ENCODE measurements around the gene ANTKMT.

The ANTKMT gene

DNA sequence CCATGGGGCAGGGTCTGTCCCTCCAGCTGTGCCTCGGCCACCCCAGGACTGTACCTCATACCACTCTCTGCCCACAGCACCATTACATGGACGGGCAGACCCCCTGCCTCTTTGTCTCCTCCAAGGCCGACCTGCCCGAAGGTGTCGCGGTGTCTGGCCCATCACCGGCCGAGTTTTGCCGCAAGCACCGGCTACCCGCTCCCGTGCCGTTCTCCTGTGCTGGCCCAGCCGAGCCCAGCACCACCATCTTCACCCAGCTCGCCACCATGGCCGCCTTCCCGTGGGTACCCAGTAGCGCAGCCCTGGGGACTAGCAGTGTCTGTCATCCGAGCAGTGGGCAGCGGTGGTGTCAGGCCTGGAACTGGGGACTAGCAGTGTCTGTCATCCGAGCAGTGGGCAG, 48.1 kb upstream of the ANTKMT start:
- Histone ChIP-seq H3K36me3 (ENCODE audit: low read length) (no peaks in the 10 kb centered on the region), H3K4me2 (ENCODE audit: low read depth, low read length, poor library complexity, severe bottlenecking) (no peak overlapping the region), H4K20me1 (ENCODE audit: low read depth, low read length) (no peaks in the 10 kb centered on the region), H3K79me2 (ENCODE audit: insufficient read depth, low read length) (peaks cover 8% of the 10 kb centered on the region; the same call in 1 of the 2 replicates), H3F3A (ENCODE audit: insufficient read depth) (no peaks in the 10 kb centered on the region), H3K9me3 (ENCODE audit: insufficient read depth, low read length) (no peaks in the 10 kb centered on the region), H3K4me3 (ENCODE audit: insufficient read depth, low read length, poor library complexity, severe bottlenecking) (no peak overlapping the region), H3K27me3 (ENCODE audit: low read length) (no peaks in the 10 kb centered on the region), H3K27ac (ENCODE audit: low read depth, low read length) (no peak overlapping the region), H3K9ac (ENCODE audit: low read length) (no peak overlapping the region), H3K9me2 (replicated peaks; ENCODE audit: insufficient read depth, low read length) (no peaks in the 10 kb centered on the region), H2AFZ (ENCODE audit: low read depth, low read length, severe bottlenecking) (no peak overlapping the region)
- TF ChIP-seq, protein P1, sequence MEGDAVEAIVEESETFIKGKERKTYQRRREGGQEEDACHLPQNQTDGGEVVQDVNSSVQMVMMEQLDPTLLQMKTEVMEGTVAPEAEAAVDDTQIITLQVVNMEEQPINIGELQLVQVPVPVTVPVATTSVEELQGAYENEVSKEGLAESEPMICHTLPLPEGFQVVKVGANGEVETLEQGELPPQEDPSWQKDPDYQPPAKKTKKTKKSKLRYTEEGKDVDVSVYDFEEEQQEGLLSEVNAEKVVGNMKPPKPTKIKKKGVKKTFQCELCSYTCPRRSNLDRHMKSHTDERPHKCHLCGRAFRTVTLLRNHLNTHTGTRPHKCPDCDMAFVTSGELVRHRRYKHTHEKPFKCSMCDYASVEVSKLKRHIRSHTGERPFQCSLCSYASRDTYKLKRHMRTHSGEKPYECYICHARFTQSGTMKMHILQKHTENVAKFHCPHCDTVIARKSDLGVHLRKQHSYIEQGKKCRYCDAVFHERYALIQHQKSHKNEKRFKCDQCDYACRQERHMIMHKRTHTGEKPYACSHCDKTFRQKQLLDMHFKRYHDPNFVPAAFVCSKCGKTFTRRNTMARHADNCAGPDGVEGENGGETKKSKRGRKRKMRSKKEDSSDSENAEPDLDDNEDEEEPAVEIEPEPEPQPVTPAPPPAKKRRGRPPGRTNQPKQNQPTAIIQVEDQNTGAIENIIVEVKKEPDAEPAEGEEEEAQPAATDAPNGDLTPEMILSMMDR (IDR thresholded peaks at IDR 0.05; ENCODE audit: insufficient read depth, low read length, poor library complexity, severe bottlenecking): no peak
- TF ChIP-seq EZH2phosphoT487 (conservative IDR thresholded peaks at IDR 0.05; ENCODE audit: low read length): no peak

DNA sequence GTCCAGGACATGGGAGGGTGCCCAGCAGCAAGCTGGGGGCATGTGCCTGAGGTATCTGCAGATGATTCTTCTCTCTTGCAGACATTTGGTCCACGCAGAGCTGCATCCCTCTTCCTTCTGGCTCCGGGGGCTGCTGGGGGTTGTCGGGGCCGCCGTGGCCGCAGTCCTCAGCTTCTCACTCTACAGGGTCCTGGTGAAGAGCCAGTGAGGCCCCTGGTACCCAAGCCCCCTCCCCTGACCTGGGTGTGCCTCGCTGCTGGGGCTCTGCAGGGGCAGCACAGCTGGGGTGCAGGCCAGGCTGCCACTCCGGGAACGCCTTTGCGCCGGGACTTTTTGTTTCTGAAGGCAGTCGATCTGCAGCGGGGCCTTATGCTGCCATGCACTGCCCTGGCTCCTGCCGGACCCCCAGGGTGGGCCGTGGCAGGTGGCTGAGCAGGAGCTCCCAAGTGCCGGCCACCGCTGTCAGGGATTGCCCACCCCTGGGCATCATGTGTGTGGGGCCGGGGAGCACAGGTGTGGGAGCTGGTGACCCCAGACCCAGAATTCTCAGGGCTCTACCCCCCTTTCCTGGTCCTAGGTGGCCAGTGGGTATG, 47.5 kb upstream of the ANTKMT start:
- H3K9me2 ChIP-seq (replicated peaks; ENCODE audit: insufficient read depth, low read length): no peaks in the 10 kb centered on the region
- no peak overlapping the region for H3K4me2 ChIP-seq (ENCODE audit: low read depth, low read length, poor library complexity, severe bottlenecking)
- TF ChIP-seq, protein P1 (IDR thresholded peaks at IDR 0.05; ENCODE audit: insufficient read depth, low read length, poor library complexity, severe bottlenecking): no peak
- TF ChIP-seq EZH2phosphoT487 (conservative IDR thresholded peaks at IDR 0.05; ENCODE audit: low read length): no peak
- no peak overlapping the region for H3K27ac ChIP-seq (ENCODE audit: low read depth, low read length)
- H4K20me1 ChIP-seq (ENCODE audit: low read depth, low read length): no peaks in the 10 kb centered on the region
- no peaks in the 10 kb centered on the region for H3K27me3 ChIP-seq (ENCODE audit: low read length)
- no peaks in the 10 kb centered on the region for H3K36me3 ChIP-seq (ENCODE audit: low read length)
- H3K9ac ChIP-seq (ENCODE audit: low read length): no peak overlapping the region
- H2AFZ ChIP-seq (ENCODE audit: low read depth, low read length, severe bottlenecking): no peak overlapping the region
- no peak overlapping the region for H3K4me3 ChIP-seq (ENCODE audit: insufficient read depth, low read length, poor library complexity, severe bottlenecking)
- no peaks in the 10 kb centered on the region for H3F3A ChIP-seq (ENCODE audit: insufficient read depth)
- H3K79me2 ChIP-seq (ENCODE audit: insufficient read depth, low read length): peaks cover 3% of the 10 kb centered on the region; the same call in 1 of the 2 replicates
- no peaks in the 10 kb centered on the region for H3K9me3 ChIP-seq (ENCODE audit: insufficient read depth, low read length)

DNA sequence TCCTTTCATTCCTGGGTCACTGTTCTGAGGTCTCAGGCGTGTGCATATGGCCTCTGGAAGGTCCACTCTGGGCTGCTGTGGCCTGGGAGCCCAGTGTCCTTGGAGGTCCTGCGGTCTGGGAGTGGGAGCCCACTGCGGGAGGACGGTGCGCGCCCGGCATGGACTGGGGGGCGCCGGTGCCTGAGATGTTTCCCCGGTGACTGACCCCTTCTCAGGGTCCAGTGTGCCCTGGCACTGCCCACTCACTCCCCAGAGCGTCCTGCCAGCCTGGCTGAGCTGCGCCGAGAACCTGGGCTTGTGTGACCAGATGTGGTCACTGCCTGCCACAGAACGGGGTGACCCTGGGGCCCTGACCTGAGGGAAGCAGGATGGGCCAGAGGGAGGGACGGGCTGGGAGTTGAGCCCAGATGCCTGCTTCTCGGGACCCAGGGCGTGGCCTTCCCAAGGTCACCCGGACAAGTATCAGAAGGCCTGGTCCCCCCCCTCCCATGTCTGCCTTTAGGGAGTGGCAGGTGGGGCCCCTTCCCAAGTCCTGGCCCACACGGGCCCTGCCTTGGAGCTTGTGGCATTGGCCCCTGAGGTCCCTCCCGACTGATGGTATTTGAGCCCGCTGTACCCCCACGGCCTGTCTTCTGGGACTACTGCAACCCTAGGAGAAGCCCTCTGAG, 46.6 kb upstream of the ANTKMT start:
- no peak overlapping the region for H2AFZ ChIP-seq (ENCODE audit: low read depth, low read length, severe bottlenecking)
- no peaks in the 10 kb centered on the region for H3K9me3 ChIP-seq (ENCODE audit: insufficient read depth, low read length)
- no peaks in the 10 kb centered on the region for H3K9me2 ChIP-seq (replicated peaks; ENCODE audit: insufficient read depth, low read length)
- H3K27ac ChIP-seq (ENCODE audit: low read depth, low read length): no peak overlapping the region
- peaks cover 6% of the 10 kb centered on the region; the same call in 1 of the 2 replicates for H3F3A ChIP-seq (ENCODE audit: insufficient read depth)
- no peaks in the 10 kb centered on the region for H3K27me3 ChIP-seq (ENCODE audit: low read length)
- H4K20me1 ChIP-seq (ENCODE audit: low read depth, low read length): no peaks in the 10 kb centered on the region
- H3K4me2 ChIP-seq (ENCODE audit: low read depth, low read length, poor library complexity, severe bottlenecking): no peak overlapping the region
- H3K79me2 ChIP-seq (ENCODE audit: insufficient read depth, low read length): no peaks in the 10 kb centered on the region
- no peak overlapping the region for H3K9ac ChIP-seq (ENCODE audit: low read length)
- no peak overlapping the region for H3K4me3 ChIP-seq (ENCODE audit: insufficient read depth, low read length, poor library complexity, severe bottlenecking)
- no peaks in the 10 kb centered on the region for H3K36me3 ChIP-seq (ENCODE audit: low read length)
- no peak for TF ChIP-seq EZH2phosphoT487 (conservative IDR thresholded peaks at IDR 0.05; ENCODE audit: low read length)
- TF ChIP-seq, protein P1 (IDR thresholded peaks at IDR 0.05; ENCODE audit: insufficient read depth, low read length, poor library complexity, severe bottlenecking): no peak

All from SU-DHL-6 (cell line).